SK-N-SH treated with all-trans-retinoic acid at 6 μM for 48 hours (cell line): Measurements from ENCODE around the gene SRXN1.

Source experiments
- ATAC-seq: fragments of 200-7000 bp; cut with Tn5 transposase; 3 replicates; pipeline ENCODE4 v1.9.1; 2020; ENCODE audit warnings: mild to moderate bottlenecking, moderate library complexity
- ARNTL ChIP-seq: fragments of 450-650 bp; formaldehyde crosslinking; IDR thresholded peaks from 2 replicates; pipeline ENCODE4 v1.5.0; 2020; ENCODE audit warnings: low read depth, mild to moderate bottlenecking, moderate library complexity, borderline replicate concordance
- BACH2 ChIP-seq: fragments of 250-450 bp; sonication (Bioruptor Pico); IDR thresholded peaks from 2 replicates; pipeline ENCODE4 v1.9.0; 2021; ENCODE audit warnings: mild to moderate bottlenecking, borderline replicate concordance
- CREB5 ChIP-seq: fragments of 250-450 bp; sonication (Bioruptor Pico); IDR thresholded peaks from 2 replicates; pipeline ENCODE4 v1.5.1; 2020; ENCODE audit warnings: low read depth, mild to moderate bottlenecking, moderate library complexity
- CSDC2 ChIP-seq: fragments of 250-450 bp; sonication (Bioruptor Pico); IDR thresholded peaks from 2 replicates; pipeline ENCODE4 v1.5.0; 2020; ENCODE audit warnings: mild to moderate bottlenecking, moderate library complexity
- CSRNP3 ChIP-seq: fragments of 250-450 bp; sonication (Bioruptor Pico); IDR thresholded peaks from 2 replicates; pipeline ENCODE4 v1.5.1; 2021; ENCODE audit warnings: mild to moderate bottlenecking, moderate library complexity
- ESRRG ChIP-seq: fragments of 250-450 bp; sonication (Bioruptor Pico); IDR thresholded peaks from 2 replicates; pipeline ENCODE4 v1.6.1; 2021; ENCODE audit warnings: mild to moderate bottlenecking
- GLIS3 ChIP-seq: fragments of 250-450 bp; sonication (Bioruptor Pico); IDR thresholded peaks from 2 replicates; pipeline ENCODE4 v1.5.0; 2020; ENCODE audit warnings: mild to moderate bottlenecking, moderate library complexity
- ISL1 ChIP-seq: fragments of 250-450 bp; sonication (Bioruptor Pico); IDR thresholded peaks from 2 replicates; pipeline ENCODE4 v2.1.2; 2022; ENCODE audit warnings: mild to moderate bottlenecking, moderate library complexity
- OSR1 ChIP-seq: fragments of 250-450 bp; sonication (Bioruptor Pico); IDR thresholded peaks from 2 replicates; pipeline ENCODE4 v1.8.0; 2022; ENCODE audit warnings: moderate library complexity, mild to moderate bottlenecking, inconsistent platforms
- PATZ1 ChIP-seq: fragments of 250-450 bp; sonication (Bioruptor Pico); IDR thresholded peaks from 2 replicates; pipeline ENCODE4 v1.8.0; 2020; ENCODE audit warnings: mild to moderate bottlenecking, moderate library complexity, borderline replicate concordance
- POU6F1 ChIP-seq: fragments of 250-450 bp; sonication (Bioruptor Pico); IDR thresholded peaks from 2 replicates; pipeline ENCODE4 v1.8.0; 2021; ENCODE audit warnings: low read depth, mild to moderate bottlenecking, moderate library complexity, borderline replicate concordance
- PPARA ChIP-seq: fragments of 250-450 bp; sonication (Bioruptor Pico); IDR thresholded peaks from 2 replicates; pipeline ENCODE4 v1.5.0; 2020; ENCODE audit warnings: mild to moderate bottlenecking, borderline replicate concordance
- RARB ChIP-seq: fragments of 250-450 bp; sonication (Bioruptor Pico); IDR thresholded peaks from 2 replicates; pipeline ENCODE4 v1.8.0; 2021; ENCODE audit warnings: mild to moderate bottlenecking, moderate library complexity
- SNAI2 ChIP-seq: fragments of 250-450 bp; sonication (Bioruptor Pico); IDR thresholded peaks from 2 replicates; pipeline ENCODE4 v1.5.0; 2020; ENCODE audit warnings: mild to moderate bottlenecking, moderate library complexity
- TCF4 ChIP-seq: fragments of 250-450 bp; sonication (Bioruptor Pico); IDR thresholded peaks from 2 replicates; pipeline ENCODE4 v1.8.0; 2021; ENCODE audit warnings: mild to moderate bottlenecking, moderate library complexity, borderline replicate concordance
- TOX ChIP-seq: fragments of 250-450 bp; sonication (Bioruptor Pico); IDR thresholded peaks from 2 replicates; pipeline ENCODE4 v1.8.0; 2021; ENCODE audit warnings: mild to moderate bottlenecking, moderate library complexity, borderline replicate concordance
- ZC3H10 ChIP-seq: fragments of 250-450 bp; sonication (Bioruptor Pico); IDR thresholded peaks from 2 replicates; pipeline ENCODE4 v1.5.1; 2021; ENCODE audit warnings: mild to moderate bottlenecking, moderate library complexity
- ZFP3 ChIP-seq: fragments of 250-450 bp; sonication (Bioruptor Pico); IDR thresholded peaks from 2 replicates; pipeline ENCODE4 v1.5.0; 2020; ENCODE audit warnings: mild to moderate bottlenecking, moderate library complexity
- ZFP30 ChIP-seq: fragments of 450-650 bp; formaldehyde crosslinking; IDR thresholded peaks from 2 replicates; pipeline ENCODE4 v1.5.0; 2022; ENCODE audit warnings: mild to moderate bottlenecking, moderate library complexity
- ZNF565 ChIP-seq: fragments of 450-650 bp; formaldehyde crosslinking; conservative IDR thresholded peaks from 2 replicates; pipeline ENCODE4 v1.5.0; 2020; ENCODE audit warnings: low read depth, mild to moderate bottlenecking, moderate library complexity
- ZNF70 ChIP-seq: fragments of 450-650 bp; formaldehyde crosslinking; IDR thresholded peaks from 2 replicates; pipeline ENCODE4 v1.5.0; 2020; ENCODE audit warnings: mild to moderate bottlenecking, moderate library complexity
- ZNF8 ChIP-seq: fragments of 450-650 bp; formaldehyde crosslinking; IDR thresholded peaks from 2 replicates; pipeline ENCODE4 v1.5.0; 2020; ENCODE audit warnings: mild to moderate bottlenecking, moderate library complexity

SRXN1 gene

GRCh38 chr20:699342-699741 is 46.3 kb upstream of the SRXN1 start (continued):
- TF ChIP-seq ZNF8 (CRISPR knock-in tag), result no peak
- no peak for TF ChIP-seq ZC3H10 (CRISPR knock-in tag)
- TF ChIP-seq SNAI2 (CRISPR knock-in tag), result no peak
- TF ChIP-seq GLIS3, result no peak

- TF ChIP-seq ZNF70 (CRISPR knock-in tag), result no peak
- no peak for TF ChIP-seq PPARA
- TF ChIP-seq RARB (CRISPR knock-in tag), result no peak
- TF ChIP-seq ZFP30 (CRISPR knock-in tag), result no peak
- ATAC-seq, result no peak
These were observed 45.3 kb upstream of the SRXN1 start for GRCh38 chr20:698276-698675.

- ATAC-seq, result no peak
These were observed 44.8 kb upstream of the SRXN1 start for GRCh38 chr20:697826-698225.

GRCh38 chr20:695165-695866 is 42.3 kb upstream of the SRXN1 start:
- no peak for ATAC-seq
- TF ChIP-seq ZFP3 (CRISPR knock-in tag), result no peak
- no peak for TF ChIP-seq TCF4 (CRISPR knock-in tag)
- TF ChIP-seq BACH2 (CRISPR knock-in tag), result no peak
- no peak for TF ChIP-seq CSRNP3 (CRISPR knock-in tag)
- no peak for TF ChIP-seq POU6F1
- no peak for TF ChIP-seq ARNTL (CRISPR knock-in tag)
- TF ChIP-seq PATZ1 (CRISPR knock-in tag), result no peak
- TF ChIP-seq ZNF70 (CRISPR knock-in tag), result no peak
- TF ChIP-seq OSR1 (CRISPR knock-in tag), result no peak
- no peak for TF ChIP-seq CSDC2 (CRISPR knock-in tag)
- TF ChIP-seq ZC3H10 (CRISPR knock-in tag), result no peak
- no peak for TF ChIP-seq RARB (CRISPR knock-in tag)
- TF ChIP-seq TOX (CRISPR knock-in tag), result no peak
- no peak for TF ChIP-seq ESRRG
- TF ChIP-seq ZNF565, result no peak
- TF ChIP-seq ISL1 (CRISPR knock-in tag), result no peak
- TF ChIP-seq PPARA, result no peak
- TF ChIP-seq CREB5 (CRISPR knock-in tag), result no peak

More at GRCh38 chr20:697826-698225, 44.8 kb upstream of the SRXN1 start:
- no peak for TF ChIP-seq ZNF8 (CRISPR knock-in tag)
- TF ChIP-seq TCF4 (CRISPR knock-in tag), result no peak
- no peak for TF ChIP-seq ARNTL (CRISPR knock-in tag)
- TF ChIP-seq CSDC2 (CRISPR knock-in tag), result no peak
- no peak for TF ChIP-seq CSRNP3 (CRISPR knock-in tag)
- TF ChIP-seq OSR1 (CRISPR knock-in tag), result no peak
- TF ChIP-seq POU6F1, result no peak
- TF ChIP-seq ZC3H10 (CRISPR knock-in tag), result no peak
